Neural crest cell (in vitro differentiated cells): Measurements from ENCODE around the gene ZEB2. TPM values are rescaled to one million over a fixed set of nuclear protein-coding genes. Genes with fewer than 3 reads are reported as not detected.

Experiments
- DNase-seq: peaks from one replicate; pipeline ENCODE4 v3.0.0; 2021; ENCODE audit warnings: low read depth, mixed read lengths, low spot score
- H3K27ac Mint-ChIP-seq: one replicate; pipeline ENCODE4 v1.8.0; 2021; ENCODE audit warnings: mild to moderate bottlenecking, mixed read lengths; ENCODE audit not compliant: unreplicated experiment
- H3K27me3 Mint-ChIP-seq: 2 replicates; pipeline ENCODE4 v1.8.0; 2021; ENCODE audit warnings: low read depth, mild to moderate bottlenecking, mixed read lengths
- H3K36me3 Mint-ChIP-seq: 2 replicates; pipeline ENCODE4 v1.8.0; 2021; ENCODE audit warnings: low read depth, mild to moderate bottlenecking, mixed read lengths
- H3K4me1 Mint-ChIP-seq: 2 replicates; pipeline ENCODE4 v1.8.0; 2021; ENCODE audit warnings: mixed read lengths
- H3K4me3 Mint-ChIP-seq: one replicate; pipeline ENCODE4 v1.8.0; 2021; ENCODE audit warnings: mild to moderate bottlenecking, mixed read lengths
- H3K9me3 Mint-ChIP-seq: 2 replicates; pipeline ENCODE4 v1.8.0; 2021; ENCODE audit warnings: mixed read lengths
- total RNA-seq: library from RNA; stranded (reverse); gene quantifications from 2 replicates; pipeline ENCODE4 v1.2.1, GENCODE V29; 2021
- TF ChIP-seq, protein P1 (sequence below): fragments of 200-600 bp; sonication (generic); conservative IDR thresholded peaks from 2 replicates; pipeline ENCODE4 v1.5.0; 2021; ENCODE audit warnings: antibody characterized with exemption, mild to moderate bottlenecking

Gene ZEB2
- total RNA-seq, 1 donor from 2014 or later, result 192 TPM

GRCh38 chr2:144512470-144512869, 7.4 kb downstream of the ZEB2 start:
- Mint-ChIP-seq H3K27me3 (peaks cover 15% of the 10 kb centered on the region), H3K4me3 (peak overlapping the region; percentile 92), H3K36me3 (peaks cover 16% of the 10 kb centered on the region)

GRCh38 chr2:144511937-144512336, 8.0 kb downstream of the ZEB2 start:
- H3K4me3 Mint-ChIP-seq, result peak overlapping the region; percentile 92
- peaks cover 85% of the 10 kb centered on the region for H3K4me1 Mint-ChIP-seq

More at GRCh38 chr2:144512470-144512869, 7.4 kb downstream of the ZEB2 start:
- TF ChIP-seq, protein P1, sequence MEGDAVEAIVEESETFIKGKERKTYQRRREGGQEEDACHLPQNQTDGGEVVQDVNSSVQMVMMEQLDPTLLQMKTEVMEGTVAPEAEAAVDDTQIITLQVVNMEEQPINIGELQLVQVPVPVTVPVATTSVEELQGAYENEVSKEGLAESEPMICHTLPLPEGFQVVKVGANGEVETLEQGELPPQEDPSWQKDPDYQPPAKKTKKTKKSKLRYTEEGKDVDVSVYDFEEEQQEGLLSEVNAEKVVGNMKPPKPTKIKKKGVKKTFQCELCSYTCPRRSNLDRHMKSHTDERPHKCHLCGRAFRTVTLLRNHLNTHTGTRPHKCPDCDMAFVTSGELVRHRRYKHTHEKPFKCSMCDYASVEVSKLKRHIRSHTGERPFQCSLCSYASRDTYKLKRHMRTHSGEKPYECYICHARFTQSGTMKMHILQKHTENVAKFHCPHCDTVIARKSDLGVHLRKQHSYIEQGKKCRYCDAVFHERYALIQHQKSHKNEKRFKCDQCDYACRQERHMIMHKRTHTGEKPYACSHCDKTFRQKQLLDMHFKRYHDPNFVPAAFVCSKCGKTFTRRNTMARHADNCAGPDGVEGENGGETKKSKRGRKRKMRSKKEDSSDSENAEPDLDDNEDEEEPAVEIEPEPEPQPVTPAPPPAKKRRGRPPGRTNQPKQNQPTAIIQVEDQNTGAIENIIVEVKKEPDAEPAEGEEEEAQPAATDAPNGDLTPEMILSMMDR, result no peak
- H3K27ac Mint-ChIP-seq, result peak overlapping the region; percentile 98
- DNase-seq, result no peak
- peaks cover 80% of the 10 kb centered on the region for H3K4me1 Mint-ChIP-seq
- no peaks in the 10 kb centered on the region for H3K9me3 Mint-ChIP-seq

DNA sequence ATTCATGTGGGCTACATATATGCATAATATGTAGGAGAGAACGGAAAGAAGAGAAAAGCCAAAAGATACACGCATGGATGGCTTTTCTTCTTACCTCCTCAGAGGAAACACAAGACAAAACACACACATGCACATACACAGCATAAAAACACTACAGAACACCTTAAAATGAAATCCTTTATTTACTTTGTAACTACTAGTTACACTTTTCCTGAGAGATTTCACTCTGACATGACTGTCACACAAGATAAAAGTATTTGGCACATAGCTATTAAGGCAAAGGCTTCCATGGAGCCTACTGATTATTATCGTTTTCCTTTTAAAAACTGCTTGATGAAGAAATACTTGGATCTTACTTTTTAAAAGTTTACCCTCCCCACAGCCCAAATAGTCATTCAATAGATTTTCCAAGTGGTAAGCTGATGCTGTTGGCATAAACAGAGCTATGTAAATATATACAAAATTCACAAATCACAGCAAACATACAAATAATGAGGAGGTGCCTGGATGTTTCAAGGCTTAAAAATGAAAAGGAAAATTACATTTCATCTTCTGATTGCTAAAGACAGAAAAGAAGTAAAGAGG, 8.6 kb downstream of the ZEB2 start:
- no peak for DNase-seq
- Mint-ChIP-seq H3K36me3 (peaks cover 13% of the 10 kb centered on the region), H3K4me1 (peaks cover 89% of the 10 kb centered on the region), H3K9me3 (no peaks in the 10 kb centered on the region), H3K4me3 (peak overlapping the region; percentile 92), H3K27ac (peak overlapping the region; percentile 95), H3K27me3 (peaks cover 12% of the 10 kb centered on the region)
- TF ChIP-seq, protein P1, result no peak

More at GRCh38 chr2:144511937-144512336, 8.0 kb downstream of the ZEB2 start:
- Mint-ChIP-seq H3K27me3 (peaks cover 12% of the 10 kb centered on the region), H3K36me3 (peaks cover 13% of the 10 kb centered on the region), H3K27ac (peak overlapping the region; percentile 98), H3K9me3 (no peaks in the 10 kb centered on the region)
- TF ChIP-seq, protein P1, result no peak
- DNase-seq, result no peak

DNA sequence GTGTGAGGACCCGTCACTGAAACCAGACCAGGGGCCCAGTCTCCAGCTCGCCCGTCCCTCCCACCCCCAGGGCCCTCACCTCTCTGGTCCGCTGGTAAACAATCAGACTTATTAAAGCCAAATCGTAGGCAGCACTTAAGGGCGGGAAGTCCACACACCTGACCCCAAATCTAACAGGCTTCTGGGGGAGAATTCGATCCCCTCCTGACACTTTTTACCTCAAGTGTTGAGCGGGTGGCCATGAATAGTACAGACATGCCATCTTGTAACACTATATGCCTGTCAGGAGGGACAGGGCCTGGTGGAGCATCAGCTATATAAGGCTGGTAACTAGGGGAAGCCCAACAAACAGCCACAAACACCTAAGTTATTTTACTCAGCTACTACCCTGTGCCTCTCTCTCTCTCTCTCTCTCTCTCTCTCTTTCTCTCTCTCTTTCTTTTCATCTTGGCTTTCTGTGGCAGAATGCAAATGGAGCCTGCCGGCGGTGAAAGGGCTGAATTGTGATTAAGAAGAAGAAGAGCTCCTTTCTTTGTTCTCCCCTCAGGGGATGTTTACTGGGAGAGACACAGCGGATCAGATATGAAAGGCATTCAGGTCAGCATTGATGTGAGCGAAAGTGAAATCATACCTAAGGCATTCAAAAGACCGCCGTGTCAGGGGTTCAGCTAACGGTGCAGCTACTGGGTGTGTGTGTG, 9.5 kb downstream of the ZEB2 start:
- peaks cover 10% of the 10 kb centered on the region for H3K36me3 Mint-ChIP-seq
- H3K27me3 Mint-ChIP-seq, result peaks cover 8% of the 10 kb centered on the region
- peak overlapping the region; percentile 95 for H3K27ac Mint-ChIP-seq
- no peak for DNase-seq
- TF ChIP-seq, protein P1, result no peak
- peaks cover 95% of the 10 kb centered on the region for H3K4me1 Mint-ChIP-seq
- peak overlapping the region; percentile 92 for H3K4me3 Mint-ChIP-seq
- no peaks in the 10 kb centered on the region for H3K9me3 Mint-ChIP-seq

DNA sequence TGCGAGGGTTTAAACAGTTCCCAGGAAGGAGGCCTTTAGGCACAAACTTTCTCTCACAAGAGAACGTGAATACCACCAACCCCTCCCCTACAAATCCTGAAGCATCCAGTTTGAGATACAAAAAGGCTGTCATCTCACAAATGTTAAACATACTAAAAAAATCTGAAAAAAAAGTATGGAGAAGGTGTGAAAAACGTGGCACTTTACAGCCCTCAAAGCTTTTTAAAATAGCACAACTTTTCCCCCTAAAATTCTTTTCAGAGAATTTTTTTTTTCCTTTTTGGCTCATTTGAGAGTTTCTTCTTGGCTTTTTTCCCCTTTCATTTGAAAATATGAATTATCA, 10.1 kb downstream of the ZEB2 start:
- no peaks in the 10 kb centered on the region for H3K9me3 Mint-ChIP-seq
- TF ChIP-seq, protein P1, result no peak
- H3K27ac Mint-ChIP-seq, result peak overlapping the region; percentile 99
- peaks cover 95% of the 10 kb centered on the region for H3K4me1 Mint-ChIP-seq
- peaks cover 3% of the 10 kb centered on the region for H3K27me3 Mint-ChIP-seq
- peak overlapping the region; percentile 92 for H3K4me3 Mint-ChIP-seq
- H3K36me3 Mint-ChIP-seq, result peaks cover 6% of the 10 kb centered on the region
- no peak for DNase-seq
